CD1c-positive myeloid dendritic cell (primary cell): ENCODE data around the gene ACACB.

Source experiments
- DNase-seq: peaks from one replicate; pipeline ENCODE4 v3.0.0-alpha.2; 2016; ENCODE audit errors: extremely low spot score

Gene ACACB

DNA sequence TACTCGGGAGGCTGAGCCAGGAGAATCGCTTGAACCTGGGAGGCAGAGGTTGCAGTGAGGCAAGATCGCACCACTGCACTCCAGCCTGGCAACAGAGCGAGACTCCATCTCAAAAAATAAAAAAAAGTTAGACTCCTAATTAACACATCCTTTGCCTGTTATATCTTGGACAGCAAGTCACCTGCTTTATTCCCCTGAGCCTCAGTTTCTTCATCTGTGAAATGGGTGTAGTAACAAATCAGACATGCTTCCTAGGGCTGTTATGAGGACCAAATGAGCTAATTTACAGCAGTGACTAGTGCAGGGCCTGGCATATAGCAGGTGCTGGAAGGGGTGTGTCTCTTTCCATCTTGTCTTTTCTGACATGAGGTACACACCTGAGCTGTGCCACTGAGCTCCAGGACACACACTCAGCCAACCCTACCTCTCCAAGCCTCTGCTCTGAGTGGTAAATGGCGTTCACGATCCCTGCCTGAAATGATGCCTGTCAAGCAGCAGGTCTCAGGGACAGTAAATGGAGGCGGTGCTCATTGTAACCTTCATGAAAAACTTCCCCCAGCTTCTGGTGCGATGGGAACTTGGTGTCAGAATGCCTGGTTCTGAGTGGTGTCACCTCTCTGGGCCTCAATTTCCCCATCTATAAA lies 161.0 kb downstream of the ACACB start:
- no peak for DNase-seq

GRCh38 chr12:109277899-109278762 lies 161.7 kb downstream of the ACACB start:
- DNase-seq: no peak

GRCh38 chr12:109278912-109279311 lies 162.5 kb downstream of the ACACB start:
- DNase-seq: no peak

DNA sequence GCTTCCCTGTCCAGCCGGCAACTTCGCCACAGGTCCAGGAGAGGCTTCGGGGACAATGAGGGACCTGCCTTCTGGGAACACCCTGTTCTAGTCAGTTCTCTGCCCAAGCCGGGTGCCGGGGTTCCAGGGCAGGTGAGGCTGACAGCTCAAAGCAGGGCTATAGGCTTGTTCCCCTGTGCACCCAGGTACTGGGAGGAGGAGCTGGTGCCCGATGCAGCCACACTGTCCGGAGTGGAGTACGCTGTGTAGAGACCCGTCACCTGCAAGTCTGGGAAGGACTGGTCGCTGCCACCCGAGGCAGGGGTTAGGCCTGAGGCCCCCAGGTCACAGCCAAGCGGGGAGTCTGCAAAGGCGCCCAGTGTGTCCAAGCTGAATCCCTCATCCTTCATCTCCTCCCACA lies 163.1 kb downstream of the ACACB start:
- DNase-seq: no peak

DNA sequence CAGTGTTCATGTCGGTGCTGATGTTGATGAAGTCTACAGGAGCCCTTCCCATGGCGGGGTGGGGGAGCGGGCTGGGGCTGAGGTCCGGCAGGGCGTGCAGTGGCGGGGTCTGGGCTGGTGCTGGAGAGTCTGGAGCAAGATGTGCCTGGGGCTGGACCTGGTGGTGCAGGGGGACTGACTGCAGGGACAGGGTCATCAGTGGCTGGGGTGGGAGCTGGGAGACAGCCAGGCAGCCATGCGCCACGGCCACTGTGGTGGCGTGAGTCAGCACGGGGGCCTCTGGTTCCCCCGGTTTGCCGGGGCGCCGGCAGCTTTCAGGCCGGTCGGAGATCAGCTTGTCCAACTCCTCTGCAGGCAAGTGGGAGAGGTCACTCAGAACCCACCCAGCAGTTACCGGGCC lies 165.1 kb downstream of the ACACB start:
- no peak for DNase-seq

GRCh38 chr12:109284392-109284791 lies 168.0 kb downstream of the ACACB start:
- no peak for DNase-seq

- no peak for DNase-seq
These were observed 169.9 kb downstream of the ACACB start for GRCh38 chr12:109286252-109286651.

DNA sequence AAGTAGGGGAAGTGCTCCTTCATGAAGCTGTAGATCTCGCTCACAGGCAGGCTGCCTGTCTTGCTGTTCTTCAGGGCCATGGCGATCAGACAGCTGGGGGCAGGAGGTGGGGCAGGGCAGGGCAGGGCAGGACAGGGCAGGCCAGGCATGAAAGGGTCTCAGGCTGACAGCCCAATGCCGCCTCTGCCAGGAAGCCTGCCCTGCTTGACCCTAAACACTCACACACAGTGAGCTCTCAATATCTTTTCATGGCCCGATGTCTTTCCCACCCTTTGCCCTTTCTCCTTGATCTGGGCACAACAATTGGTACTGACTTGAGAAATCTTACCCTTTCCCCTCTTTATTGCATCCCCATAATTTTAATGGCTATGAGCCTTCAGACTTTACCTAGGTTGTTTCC lies 170.3 kb downstream of the ACACB start:
- no peak for DNase-seq

GRCh38 chr12:109287181-109287580 lies 170.8 kb downstream of the ACACB start:
- DNase-seq: no peak

DNA sequence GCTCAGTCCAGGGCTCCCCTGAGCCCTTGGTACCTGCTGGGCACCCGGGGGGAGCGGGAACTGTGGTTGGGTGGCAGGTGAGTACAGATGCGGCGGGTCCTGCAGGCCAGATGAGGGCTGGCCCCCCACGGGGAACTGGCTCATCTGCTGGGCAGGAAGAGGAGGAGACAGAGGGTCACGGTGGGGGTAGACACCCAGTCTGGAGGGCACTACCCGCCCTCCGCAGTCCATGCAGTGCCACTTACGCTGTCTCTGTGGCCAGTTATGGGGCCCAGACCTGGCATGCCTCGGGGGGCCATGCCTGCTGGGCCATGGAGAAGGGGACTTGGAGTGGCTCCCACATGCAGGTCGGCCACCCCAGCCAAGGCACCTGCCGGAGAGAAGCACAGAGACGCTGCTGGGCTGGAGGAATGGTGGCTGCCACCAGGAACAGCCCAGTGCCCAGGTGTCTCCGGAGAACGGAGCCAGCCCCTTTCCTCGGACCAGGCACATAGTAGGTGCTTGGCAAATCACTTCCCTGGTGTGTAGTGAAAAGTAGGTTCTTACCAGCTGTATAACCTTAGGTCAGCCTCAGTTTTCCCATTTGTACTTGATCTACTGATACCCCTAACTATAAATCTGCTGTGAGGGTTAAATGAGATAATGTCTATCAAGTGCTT lies 171.6 kb downstream of the ACACB start:
- DNase-seq: no peak

GRCh38 chr12:109288571-109288970 lies 172.2 kb downstream of the ACACB start:
- no peak for DNase-seq

GRCh38 chr12:109289004-109289403 lies 172.6 kb downstream of the ACACB start:
- DNase-seq: no peak

- DNase-seq: no peak
These were observed 173.2 kb downstream of the ACACB start for GRCh38 chr12:109289551-109289950.

GRCh38 chr12:109290061-109290460 lies 173.7 kb downstream of the ACACB start:
- DNase-seq: no peak

DNA sequence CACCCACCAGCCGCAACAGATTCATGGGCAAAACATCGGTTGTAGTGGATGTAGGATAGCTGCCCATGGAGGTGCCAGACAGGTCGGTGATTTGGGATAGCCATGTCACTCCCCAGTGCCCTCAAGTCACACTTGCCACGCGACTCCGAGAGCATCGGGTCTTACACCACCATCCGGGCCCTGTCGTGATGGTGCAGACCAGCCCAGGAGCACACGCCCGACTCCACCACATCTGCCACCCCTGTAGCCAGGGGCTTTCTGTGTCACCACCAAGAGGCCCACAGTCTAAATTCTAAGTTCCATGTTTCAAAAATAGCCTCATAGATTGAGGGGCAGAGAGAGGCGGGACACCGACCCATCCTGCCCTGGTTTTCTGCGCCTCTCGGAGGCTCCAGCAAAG lies 174.7 kb downstream of the ACACB start:
- DNase-seq: no peak

DNA sequence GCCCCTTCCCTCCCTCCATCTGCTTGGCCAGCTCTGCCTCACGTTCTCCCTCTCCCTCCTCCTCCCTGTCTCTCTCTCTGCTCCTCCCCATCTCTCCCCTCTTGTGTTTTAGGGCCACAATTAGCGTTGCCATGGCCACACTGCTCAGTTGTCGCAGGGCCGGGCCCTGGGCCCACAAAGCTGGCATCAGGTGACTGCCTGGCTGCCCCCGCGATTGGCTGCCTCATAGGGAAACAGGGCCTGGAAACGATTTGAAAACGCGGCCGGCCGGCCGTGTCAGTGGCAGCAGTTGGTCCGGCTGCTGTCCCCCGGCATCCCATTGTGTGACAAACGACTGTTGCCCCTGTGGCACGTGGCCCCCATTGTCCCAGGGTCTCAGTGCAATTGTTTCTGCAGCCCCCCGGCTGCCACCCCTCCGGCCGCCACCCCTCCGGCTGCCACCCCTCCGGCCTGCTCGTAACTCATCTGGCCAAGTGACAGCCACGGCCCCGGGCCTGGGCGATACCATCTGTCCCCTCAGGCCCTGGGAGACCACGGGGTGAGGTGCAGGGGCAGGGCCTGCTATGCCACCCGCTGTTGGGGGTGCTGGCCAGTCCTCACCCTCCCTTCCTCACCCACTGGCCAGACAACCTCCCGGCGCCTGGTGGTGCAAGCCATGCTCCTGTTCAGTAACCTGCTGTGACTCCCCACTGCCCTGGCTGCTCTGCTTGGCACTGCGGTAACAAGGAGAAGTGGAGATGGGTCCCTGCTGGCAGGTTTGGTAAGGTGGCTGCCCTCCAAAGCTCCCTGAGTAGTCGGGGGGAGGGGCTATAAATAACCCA lies 175.3 kb downstream of the ACACB start:
- peak; percentile 2 for DNase-seq

- no peak for DNase-seq
These were observed 175.9 kb downstream of the ACACB start for GRCh38 chr12:109292342-109292711.

- no peak for DNase-seq
These were observed 176.7 kb downstream of the ACACB start for GRCh38 chr12:109293106-109293505.

- DNase-seq: no peak
These were observed 178.0 kb downstream of the ACACB start for GRCh38 chr12:109294286-109294796.

DNA sequence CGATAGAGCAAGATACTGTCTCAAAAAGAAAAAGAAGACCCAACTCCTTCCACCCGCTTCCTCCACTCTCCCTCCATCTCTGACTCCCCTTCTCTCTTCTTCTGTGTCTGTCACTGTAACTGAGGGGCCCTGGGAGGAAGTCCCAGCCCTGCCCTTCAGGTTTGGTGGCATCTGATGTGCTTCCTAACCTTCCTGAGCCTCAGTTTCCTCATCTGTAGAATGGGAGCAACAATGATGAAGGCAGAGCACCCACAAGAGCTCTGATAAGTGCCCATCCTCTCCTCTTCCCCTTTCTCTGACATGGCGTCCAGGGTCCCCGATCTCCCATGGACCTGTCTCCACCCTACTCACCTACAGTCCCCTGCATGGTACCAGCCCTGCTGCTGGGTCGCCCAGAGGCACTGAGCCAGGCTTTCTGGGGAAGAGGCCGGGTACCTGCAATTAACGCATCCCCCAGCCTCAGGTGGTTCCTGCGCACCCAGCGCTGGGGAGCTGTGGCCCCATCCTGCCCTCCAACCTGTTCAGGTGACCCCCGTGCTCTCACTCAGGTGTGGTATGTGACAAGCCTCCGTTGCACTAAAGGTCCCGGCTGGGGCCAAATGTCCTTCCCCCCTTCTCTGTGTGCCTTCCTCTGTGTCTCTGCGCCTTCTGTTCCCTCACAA lies 179.5 kb downstream of the ACACB start:
- DNase-seq: no peak

DNA sequence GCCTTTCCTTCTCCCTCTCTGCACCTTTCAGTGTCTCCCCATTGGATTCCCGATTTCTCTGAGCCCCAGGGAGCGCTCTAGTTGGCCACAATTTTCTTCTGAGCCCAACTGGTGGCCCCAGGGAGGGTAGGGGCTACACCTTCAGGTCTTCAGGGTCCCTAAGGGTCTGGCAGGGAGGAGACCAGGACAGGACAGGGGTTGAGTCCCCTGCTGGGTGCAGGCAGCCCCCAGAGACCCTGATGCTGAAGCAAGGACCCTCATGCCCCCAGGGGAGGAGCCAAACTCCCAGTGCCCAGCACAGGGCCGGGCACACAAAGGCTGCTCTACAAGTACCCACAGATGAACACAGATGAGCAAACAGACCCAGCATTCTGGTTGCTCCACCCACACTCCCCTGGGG lies 180.0 kb downstream of the ACACB start:
- DNase-seq: no peak
